KG1 (cell line): ENCODE results near the gene SOX8.

Experiments used
- DNase-seq: peaks from one replicate; lab custom pipeline; 2025; lab: John Stamatoyannopoulos, UW

The SOX8 gene

DNA sequence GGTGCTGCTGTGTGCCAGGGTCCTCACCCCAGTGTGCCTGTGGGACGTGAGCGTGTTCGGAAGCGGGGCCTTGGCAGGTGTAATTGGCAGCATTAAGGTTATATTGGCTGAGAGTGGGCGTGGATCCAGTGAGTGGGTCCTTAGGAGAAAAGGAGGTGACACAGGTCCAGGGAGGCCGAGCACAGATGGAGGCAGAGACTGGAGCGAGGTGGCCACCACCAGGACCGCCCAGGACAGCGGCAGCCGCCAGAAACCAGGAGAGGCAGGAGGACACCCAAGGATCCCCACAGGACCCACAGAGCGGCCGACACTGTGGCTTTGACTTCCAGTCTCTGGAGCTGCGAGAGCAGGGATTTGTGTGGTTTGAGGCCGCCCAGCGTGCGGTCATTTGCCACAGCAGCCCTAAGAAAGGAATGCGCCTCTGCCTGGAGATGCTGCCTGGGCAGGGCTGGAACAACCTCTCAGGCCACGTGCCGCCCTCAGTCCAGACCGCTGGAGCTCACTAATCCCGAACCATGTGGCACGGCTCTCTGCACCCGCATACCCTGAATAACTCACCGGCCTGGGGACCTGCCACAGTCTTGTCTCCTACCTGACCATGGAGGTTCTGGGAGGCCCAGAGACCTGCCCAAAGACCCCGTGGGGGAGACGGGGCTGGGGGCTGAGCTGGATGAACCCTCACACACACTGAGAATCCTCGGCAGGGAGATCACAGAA lies 45.4 kb downstream of the SOX8 start:
- DNase-seq = no peak

DNA sequence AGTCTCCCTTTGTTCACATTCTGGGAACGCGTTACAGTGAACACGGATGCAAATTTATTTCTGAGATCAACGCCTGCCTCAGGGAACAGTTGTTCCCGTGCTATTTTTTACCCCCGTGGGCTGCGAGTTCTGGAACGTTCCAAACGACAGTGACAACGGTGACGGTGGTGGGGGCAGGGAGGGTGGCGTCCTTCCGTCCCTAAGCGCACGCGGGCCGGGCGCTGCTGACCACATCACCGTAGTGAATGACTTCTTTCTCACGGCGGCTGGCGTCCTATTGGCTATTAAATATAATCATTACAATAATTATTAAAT lies 45.9 kb downstream of the SOX8 start:
- no peak for DNase-seq

DNA sequence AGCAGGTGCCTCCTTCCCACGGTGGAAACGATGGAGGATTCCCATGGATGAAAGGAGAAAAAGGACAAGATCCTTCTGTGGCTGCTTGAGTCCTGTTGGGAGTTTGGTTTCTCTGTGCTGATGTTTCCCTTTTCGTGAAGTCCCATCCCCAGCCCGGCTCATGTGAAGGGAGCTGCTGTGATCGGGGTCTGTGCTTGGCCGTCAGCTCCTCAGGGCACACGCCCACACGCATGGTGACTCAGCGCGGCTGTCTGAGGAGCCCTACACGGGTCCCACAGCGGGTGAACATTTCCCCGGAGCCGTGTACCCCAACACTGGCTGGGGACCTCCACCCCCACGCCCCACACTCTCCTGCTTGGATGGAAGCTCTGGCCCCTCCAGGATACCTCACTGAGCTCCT lies 46.5 kb downstream of the SOX8 start:
- DNase-seq = no peak

DNA sequence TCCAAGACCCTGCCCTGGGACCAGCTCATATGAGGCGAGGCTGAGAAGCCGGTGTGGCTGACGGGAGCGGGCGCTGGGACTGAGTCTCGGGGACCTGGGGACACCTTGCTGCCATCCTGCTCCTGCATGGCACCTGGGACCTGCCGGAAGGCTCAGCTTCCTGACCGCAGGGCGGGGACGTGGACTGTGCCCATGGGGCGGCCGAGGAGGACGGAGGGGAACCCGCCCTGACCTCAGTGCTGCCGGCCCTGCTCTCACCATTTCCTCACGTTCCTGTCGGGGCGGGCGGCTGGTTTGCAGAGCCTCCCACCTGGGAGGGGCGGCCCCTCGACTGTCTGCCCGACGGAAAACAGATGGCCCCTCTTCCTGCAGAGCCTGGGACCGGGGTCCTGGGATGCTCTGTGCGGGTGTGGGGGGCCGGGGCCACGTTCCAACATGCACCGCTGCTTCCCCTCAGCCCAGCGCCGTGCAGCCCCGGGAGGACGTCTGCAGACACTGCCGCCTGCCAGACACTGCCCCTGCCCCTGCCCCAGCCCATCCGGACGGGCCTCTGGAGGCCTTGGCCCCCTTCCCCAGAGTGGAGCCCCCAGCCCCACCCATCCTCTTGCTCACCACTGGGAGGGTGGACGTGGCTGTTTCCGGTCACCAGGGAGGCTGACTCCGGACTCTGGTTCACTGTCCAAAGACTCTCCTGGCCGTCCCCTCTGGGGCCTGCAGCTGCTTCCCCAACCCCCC lies 47.1 kb downstream of the SOX8 start:
- DNase-seq = no peak

DNA sequence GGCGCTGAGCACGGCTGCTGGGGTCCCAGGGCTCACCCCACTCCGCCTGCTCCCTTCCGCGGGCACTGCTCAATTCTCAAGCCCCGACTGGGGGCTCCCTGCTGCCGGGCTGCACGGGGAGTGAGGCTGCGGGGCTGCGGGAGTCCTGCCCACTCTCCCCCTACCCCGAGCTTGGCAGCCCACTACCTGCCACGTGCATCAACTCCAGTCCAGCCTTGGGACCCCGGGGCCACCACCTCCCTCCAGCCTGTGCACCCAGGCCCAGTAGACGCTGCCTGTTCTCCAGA lies 47.6 kb downstream of the SOX8 start:
- no peak for DNase-seq

DNA sequence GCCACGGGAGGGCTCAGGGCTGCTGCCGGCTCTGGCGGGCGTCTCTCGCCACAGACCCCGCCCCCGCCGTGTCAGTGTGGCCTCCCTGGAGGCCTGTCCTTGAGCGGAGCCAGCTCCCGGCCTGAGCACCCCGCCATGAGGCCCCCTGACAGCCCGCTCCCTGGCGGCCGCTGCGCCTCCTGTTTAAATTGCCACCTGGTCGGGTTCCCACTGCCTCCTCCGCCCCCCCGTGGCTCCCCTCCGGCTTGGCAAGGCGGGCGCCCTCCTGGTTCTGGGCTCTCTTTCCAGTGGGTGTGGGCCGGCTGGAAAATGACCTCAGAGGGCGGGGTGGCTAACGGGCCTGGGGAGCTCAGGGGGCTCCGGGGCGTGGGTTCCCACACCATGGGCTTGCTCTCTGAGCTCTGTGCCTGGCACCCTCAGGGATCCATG lies 48.9 kb downstream of the SOX8 start:
- DNase-seq = no peak

DNA sequence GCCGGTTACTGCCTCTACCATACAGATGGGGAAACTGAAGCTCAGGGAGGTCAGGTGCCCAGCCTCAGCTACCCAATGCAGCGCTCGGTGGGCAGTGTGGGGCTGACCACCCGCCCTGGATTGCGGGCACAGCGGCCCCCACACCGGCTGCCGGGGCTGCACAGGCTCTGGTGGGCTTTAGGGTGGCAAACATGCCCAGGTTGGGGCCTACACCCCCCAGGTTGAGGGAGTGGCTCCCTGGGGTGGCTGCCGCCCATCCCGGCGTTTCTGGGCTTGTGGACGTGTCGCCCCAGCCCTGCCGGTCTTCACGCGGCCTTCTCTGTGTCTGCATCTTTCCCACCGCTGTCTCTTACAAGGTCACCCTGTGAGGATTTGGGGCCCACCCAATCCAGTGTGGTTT lies 50.1 kb downstream of the SOX8 start:
- no peak for DNase-seq

DNA sequence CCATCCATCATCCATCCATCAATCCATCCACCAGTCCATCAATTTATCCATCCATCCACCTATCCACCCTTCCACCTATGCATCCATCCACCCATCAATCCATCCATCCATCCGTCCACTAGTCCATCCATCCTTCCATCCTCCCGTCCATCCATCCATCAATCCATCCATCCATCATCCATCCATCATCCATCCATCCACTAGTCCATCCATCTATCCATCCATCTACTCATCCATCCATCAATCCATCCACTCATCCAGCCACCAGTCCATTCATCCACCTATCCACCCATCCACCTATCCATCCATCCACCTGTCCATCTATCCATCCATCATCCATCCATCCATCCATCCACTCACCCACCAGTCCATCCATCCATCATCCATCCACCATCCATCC lies 51.0 kb downstream of the SOX8 start:
- DNase-seq = no peak

DNA sequence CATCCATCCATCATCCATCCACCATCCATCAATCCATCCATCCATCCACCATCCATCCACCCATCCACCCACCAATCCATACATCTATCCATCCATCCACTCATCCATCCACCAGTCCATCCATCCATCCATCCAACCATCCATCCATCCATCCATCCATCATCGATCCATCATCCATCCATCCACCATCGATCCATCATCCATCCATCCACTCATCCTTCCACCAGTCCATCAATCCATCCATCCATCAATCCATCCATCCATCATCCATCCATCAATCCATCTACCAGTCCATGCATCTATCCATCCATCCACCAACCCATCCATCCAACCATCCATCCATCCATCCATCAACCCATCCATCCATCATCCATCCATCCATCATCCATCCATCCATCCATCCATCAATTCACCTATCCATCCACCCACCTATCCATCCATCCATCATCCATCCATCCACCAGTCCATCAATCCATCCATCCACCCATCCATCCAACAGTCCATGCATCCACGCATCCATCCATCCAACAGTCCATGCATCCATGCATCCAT lies 51.6 kb downstream of the SOX8 start:
- DNase-seq = no peak

DNA sequence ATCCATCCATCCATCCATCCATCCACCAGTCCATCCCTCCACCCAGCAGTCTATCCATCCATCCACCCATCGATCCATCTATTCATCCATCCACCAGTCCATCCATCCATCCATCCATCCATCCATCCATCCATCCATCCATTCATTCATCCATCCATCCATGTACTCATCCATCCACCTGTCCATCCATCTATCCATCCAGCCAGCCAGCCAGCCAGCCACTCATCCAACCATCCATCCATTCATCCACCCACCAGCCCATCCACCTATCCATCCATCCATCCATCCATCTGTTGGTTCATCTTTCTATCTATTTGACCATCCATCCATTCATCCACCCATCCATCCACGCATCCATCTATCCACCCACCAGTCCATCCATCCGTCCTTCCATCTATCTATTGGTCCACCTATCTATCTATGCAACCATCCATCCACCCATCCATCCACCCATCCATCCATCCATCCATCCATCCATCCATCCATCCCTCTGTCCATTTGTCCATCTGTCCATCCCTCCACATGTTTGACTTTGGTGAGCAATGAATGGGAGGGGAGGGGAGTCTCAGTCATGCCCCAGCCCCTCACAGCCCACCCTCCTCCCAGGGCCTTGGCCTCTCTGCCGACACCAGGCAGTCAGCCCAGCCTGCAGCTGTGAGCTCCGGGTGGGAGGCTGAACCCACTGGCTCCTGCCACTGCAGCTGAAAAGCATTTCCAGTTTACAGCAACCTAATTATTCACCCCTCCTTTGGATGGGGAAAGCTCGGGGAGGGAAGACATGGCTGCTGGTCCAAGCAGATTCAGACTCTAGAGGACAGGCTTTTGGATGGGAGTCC lies 52.9 kb downstream of the SOX8 start:
- DNase-seq = no peak

DNA sequence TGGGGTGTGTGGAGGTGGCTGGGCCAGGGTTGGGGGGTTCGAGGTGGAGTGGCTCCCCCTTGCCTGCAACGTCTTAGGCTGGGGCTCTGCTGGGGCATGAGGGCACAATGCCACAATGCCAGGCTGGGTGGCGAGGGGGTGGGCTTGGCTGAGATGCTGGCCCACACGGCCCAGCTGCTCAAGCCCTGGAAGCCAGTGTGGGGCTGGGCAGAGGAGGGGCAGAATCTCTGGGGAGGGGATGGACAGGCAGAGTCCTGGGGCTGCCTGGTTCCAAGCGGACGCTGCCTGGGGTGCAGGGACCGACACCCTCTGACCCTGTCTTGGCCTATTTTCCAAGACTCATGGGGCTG lies 53.5 kb downstream of the SOX8 start:
- DNase-seq = no peak

DNA sequence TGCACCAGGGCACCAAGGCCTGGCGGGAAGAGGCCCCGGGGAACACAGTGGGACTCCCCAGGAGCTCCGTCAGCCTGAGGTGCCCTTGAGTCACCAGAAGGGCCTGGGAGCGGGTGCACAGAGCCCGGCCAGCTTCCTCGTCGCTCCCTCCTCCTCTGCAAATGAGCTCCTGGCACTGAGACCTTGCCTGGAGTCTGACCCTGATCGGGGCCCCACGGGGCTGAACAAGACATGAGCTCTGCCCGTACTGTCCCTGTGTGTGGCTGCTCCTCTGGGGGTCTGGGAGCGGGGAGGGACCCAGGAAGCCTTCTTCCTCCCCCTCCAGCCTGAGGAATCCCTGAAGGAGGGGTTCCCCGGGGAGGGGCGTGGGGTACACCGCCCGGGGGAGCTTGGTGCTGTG lies 54.6 kb downstream of the SOX8 start:
- no peak for DNase-seq
